ENCODE data around the gene NEO1.

Gene NEO1

GRCh38 chr15:73141216-73141900, 89.1 kb downstream of the NEO1 start:
- H3K14ac ChIP-seq (ENCODE audit: low read length): no peak overlapping the region
- H4K8ac ChIP-seq (ENCODE audit: low read depth, low read length): no peak overlapping the region
- H2BK12ac ChIP-seq (ENCODE audit: low read length): no peak overlapping the region
- H3K27ac ChIP-seq (replicated peaks; ENCODE audit: low read length): no peak overlapping the region
- H2BK15ac ChIP-seq (ENCODE audit: low read length): no peak overlapping the region
- H3K79me1 ChIP-seq (ENCODE audit: low read depth, low read length): peaks cover 2% of the 10 kb centered on the region
- no peak overlapping the region for H3K4me2 ChIP-seq (ENCODE audit: insufficient read depth, low read length, poor library complexity, severe bottlenecking)
- no peak for DNase-seq (ENCODE audit: low spot score)
- H3K27me3 ChIP-seq (ENCODE audit: control insufficient read depth in 3 of 3, insufficient read depth in 3 of 3, low read depth in 1 of 3, low read length in 3 of 3): no peaks in the 10 kb centered on the region
- no CpG with 5 or more reads among the region's 3 CpGs for WGBS, 2 donors (ENCODE audit: extremely low coverage in 2 of 2, insufficient read length in 2 of 2, insufficient replicate concordance in 1 of 2)
- H2AK5ac ChIP-seq (ENCODE audit: low read depth, low read length): no peak overlapping the region
- H3K9ac ChIP-seq (ENCODE audit: low read depth, low read length, poor library complexity): no peak overlapping the region
- no peak overlapping the region for H4K91ac ChIP-seq (ENCODE audit: low read depth, low read length, poor library complexity)
- no peaks in the 10 kb centered on the region for H3K9me3 ChIP-seq (replicated peaks in 1 of 2; ENCODE audit: control insufficient read depth in 2 of 2, insufficient read depth in 1 of 2, low read depth in 1 of 2, low read length in 2 of 2)
- H3K23ac ChIP-seq (ENCODE audit: low read depth, low read length, poor library complexity): no peak overlapping the region
- H2AFZ ChIP-seq (ENCODE audit: low read length): no peak overlapping the region
- no peaks in the 10 kb centered on the region for H3K4me1 ChIP-seq (ENCODE audit: control insufficient read depth in 2 of 2, insufficient read depth in 1 of 2, low read depth in 1 of 2, low read length in 2 of 2)
- H3K4me3 ChIP-seq (ENCODE audit: low read length in 2 of 2): no peak overlapping the region
- H2BK5ac ChIP-seq (ENCODE audit: low read length): no peak overlapping the region
- H3K36me3 ChIP-seq (replicated peaks in 1 of 2; ENCODE audit: control insufficient read depth in 2 of 2, insufficient read depth in 2 of 2, low read length in 2 of 2): peaks cover 3 to 65% of the 10 kb centered on the region in 2 donors
- no peak overlapping the region for H3K18ac ChIP-seq (ENCODE audit: low read length)
- H2BK120ac ChIP-seq (ENCODE audit: low read depth, low read length): no peak overlapping the region
- H3K4ac ChIP-seq (ENCODE audit: low read length): no peak overlapping the region

DNA sequence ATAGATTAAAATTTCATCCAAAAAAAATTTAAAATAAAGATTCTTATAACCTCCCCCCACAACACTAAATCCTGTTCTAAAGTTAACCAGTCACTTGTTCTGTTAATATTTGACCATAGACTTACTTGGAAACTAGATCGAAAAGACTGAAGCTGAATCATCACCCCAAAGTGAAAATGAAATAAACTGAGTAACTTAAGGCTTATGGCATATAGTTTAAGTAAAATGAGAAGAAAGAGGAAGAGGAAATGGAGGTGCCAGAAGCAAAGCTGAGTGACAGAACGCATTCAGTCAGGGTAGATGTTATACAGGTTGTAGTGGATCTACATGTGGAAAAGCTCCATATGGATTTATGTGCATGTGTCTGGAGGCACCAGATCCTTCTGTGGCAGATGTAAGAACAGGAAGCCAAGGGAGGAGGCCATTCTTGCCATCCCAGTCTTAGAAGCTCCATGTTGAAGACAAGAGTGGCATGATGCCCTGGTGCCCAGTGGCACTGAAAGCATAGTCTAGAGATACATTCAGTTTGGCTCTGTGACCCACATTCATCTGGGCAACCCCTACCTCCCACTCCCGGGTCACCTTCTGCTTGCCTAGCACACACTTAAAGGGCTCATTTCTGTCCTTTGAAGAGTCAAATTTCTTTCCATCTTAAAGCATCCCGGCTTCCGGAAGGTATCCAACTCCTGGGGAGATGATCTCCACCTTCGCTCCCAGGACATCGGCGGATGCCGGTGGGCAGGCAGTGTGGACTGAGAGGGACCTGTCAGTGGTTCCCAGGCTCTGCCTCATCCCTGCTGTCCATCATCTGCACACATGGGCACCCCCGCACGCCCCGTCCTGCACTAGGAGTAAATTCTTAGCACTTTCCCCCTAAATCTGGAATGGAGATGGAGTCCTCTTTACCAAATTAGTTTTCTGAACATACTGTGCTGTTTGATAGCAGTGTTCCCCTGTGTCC, 90.8 kb downstream of the NEO1 start:
- H3K27me3 ChIP-seq (ENCODE audit: control insufficient read depth in 3 of 3, insufficient read depth in 3 of 3, low read depth in 1 of 3, low read length in 3 of 3): no peaks in the 10 kb centered on the region
- DNase-seq (ENCODE audit: low spot score): no peak
- no peak overlapping the region for H3K4me3 ChIP-seq (ENCODE audit: low read length in 2 of 2)
- no peak overlapping the region for H2BK12ac ChIP-seq (ENCODE audit: low read length)
- H2BK15ac ChIP-seq (ENCODE audit: low read length): no peak overlapping the region
- H3K4me2 ChIP-seq (ENCODE audit: insufficient read depth, low read length, poor library complexity, severe bottlenecking): no peak overlapping the region
- no peak overlapping the region for H2AK5ac ChIP-seq (ENCODE audit: low read depth, low read length)
- no peak overlapping the region for H3K27ac ChIP-seq (replicated peaks; ENCODE audit: low read length)
- H3K79me1 ChIP-seq (ENCODE audit: low read depth, low read length): peaks cover 2% of the 10 kb centered on the region
- H3K36me3 ChIP-seq (replicated peaks in 1 of 2; ENCODE audit: control insufficient read depth in 2 of 2, insufficient read depth in 2 of 2, low read length in 2 of 2): peaks cover 3 to 62% of the 10 kb centered on the region in 2 donors
- H4K91ac ChIP-seq (ENCODE audit: low read depth, low read length, poor library complexity): no peak overlapping the region
- no peak overlapping the region for H3K23ac ChIP-seq (ENCODE audit: low read depth, low read length, poor library complexity)
- no peak overlapping the region for H2BK5ac ChIP-seq (ENCODE audit: low read length)
- no peak overlapping the region for H4K8ac ChIP-seq (ENCODE audit: low read depth, low read length)
- no peak overlapping the region for H3K4ac ChIP-seq (ENCODE audit: low read length)
- H3K14ac ChIP-seq (ENCODE audit: low read length): no peak overlapping the region
- no CpG with 5 or more reads among the region's 12 CpGs for WGBS, 2 donors (ENCODE audit: extremely low coverage in 2 of 2, insufficient read length in 2 of 2, insufficient replicate concordance in 1 of 2)
- H3K9ac ChIP-seq (ENCODE audit: low read depth, low read length, poor library complexity): no peak overlapping the region
- H3K4me1 ChIP-seq (ENCODE audit: control insufficient read depth in 2 of 2, insufficient read depth in 1 of 2, low read depth in 1 of 2, low read length in 2 of 2): no peaks in the 10 kb centered on the region
- H2BK120ac ChIP-seq (ENCODE audit: low read depth, low read length): no peak overlapping the region
- no peak overlapping the region for H2AFZ ChIP-seq (ENCODE audit: low read length)
- H3K9me3 ChIP-seq (replicated peaks in 1 of 2; ENCODE audit: control insufficient read depth in 2 of 2, insufficient read depth in 1 of 2, low read depth in 1 of 2, low read length in 2 of 2): no peaks in the 10 kb centered on the region
- H3K18ac ChIP-seq (ENCODE audit: low read length): no peak overlapping the region

DNA sequence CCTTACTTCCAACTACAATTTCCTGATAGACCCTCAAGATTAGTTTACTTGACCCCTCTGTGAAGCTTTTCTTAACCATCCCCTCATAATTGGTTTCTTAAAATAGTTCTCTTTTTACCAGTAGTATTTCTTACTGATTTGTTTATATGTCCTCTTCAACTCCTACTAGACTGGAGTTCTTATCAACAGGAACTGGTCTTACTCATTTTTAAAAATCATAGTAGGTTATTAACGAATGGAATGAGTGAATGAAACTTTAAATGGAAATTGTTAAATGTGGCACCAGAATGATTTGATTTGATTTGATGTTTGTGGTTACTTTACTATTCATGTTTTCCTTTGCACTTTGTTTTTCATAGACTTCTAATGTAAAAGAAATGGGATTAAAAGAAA, 91.5 kb downstream of the NEO1 start:
- H3K14ac ChIP-seq (ENCODE audit: low read length): no peak overlapping the region
- no peak overlapping the region for H3K27ac ChIP-seq (replicated peaks; ENCODE audit: low read length)
- no peak overlapping the region for H3K4ac ChIP-seq (ENCODE audit: low read length)
- no peak overlapping the region for H3K23ac ChIP-seq (ENCODE audit: low read depth, low read length, poor library complexity)
- no peak overlapping the region for H3K4me3 ChIP-seq (ENCODE audit: low read length in 2 of 2)
- WGBS, 2 donors (ENCODE audit: extremely low coverage in 2 of 2, insufficient read length in 2 of 2, insufficient replicate concordance in 1 of 2): no CpG with 5 or more reads among the region's 1 CpG
- no peaks in the 10 kb centered on the region for H3K9me3 ChIP-seq (replicated peaks in 1 of 2; ENCODE audit: control insufficient read depth in 2 of 2, insufficient read depth in 1 of 2, low read depth in 1 of 2, low read length in 2 of 2)
- H3K4me2 ChIP-seq (ENCODE audit: insufficient read depth, low read length, poor library complexity, severe bottlenecking): no peak overlapping the region
- H2BK12ac ChIP-seq (ENCODE audit: low read length): no peak overlapping the region
- H3K79me1 ChIP-seq (ENCODE audit: low read depth, low read length): peaks cover 2% of the 10 kb centered on the region
- no peak overlapping the region for H2BK5ac ChIP-seq (ENCODE audit: low read length)
- DNase-seq (ENCODE audit: low spot score): no peak
- H2BK120ac ChIP-seq (ENCODE audit: low read depth, low read length): no peak overlapping the region
- no peak overlapping the region for H3K18ac ChIP-seq (ENCODE audit: low read length)
- H3K9ac ChIP-seq (ENCODE audit: low read depth, low read length, poor library complexity): no peak overlapping the region
- no peak overlapping the region for H4K8ac ChIP-seq (ENCODE audit: low read depth, low read length)
- H2AFZ ChIP-seq (ENCODE audit: low read length): no peak overlapping the region
- no peak overlapping the region for H4K91ac ChIP-seq (ENCODE audit: low read depth, low read length, poor library complexity)
- H3K4me1 ChIP-seq (ENCODE audit: control insufficient read depth in 2 of 2, insufficient read depth in 1 of 2, low read depth in 1 of 2, low read length in 2 of 2): no peaks in the 10 kb centered on the region
- no peaks in the 10 kb centered on the region for H3K27me3 ChIP-seq (ENCODE audit: control insufficient read depth in 3 of 3, insufficient read depth in 3 of 3, low read depth in 1 of 3, low read length in 3 of 3)
- peaks cover 3 to 60% of the 10 kb centered on the region in 2 donors for H3K36me3 ChIP-seq (replicated peaks in 1 of 2; ENCODE audit: control insufficient read depth in 2 of 2, insufficient read depth in 2 of 2, low read length in 2 of 2)
- no peak overlapping the region for H2AK5ac ChIP-seq (ENCODE audit: low read depth, low read length)
- H2BK15ac ChIP-seq (ENCODE audit: low read length): no peak overlapping the region

DNA sequence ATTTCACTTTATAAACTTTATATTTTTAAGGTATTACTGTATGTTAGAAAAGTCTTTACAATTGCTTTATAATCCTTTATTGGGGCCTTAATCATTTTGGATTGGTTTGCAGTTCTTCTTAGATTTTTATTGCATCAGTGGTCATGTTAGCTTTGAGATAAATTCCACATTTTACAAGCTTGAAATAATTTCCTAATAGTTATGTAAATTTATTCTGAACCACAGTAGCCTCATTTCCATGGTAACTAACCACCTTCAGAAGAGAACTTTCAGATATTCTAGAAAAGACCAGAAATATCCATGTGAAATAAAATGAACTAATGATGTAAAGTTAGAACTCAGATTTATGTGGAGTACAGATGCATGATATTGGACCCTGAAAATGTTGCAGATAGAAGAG, 94.2 kb downstream of the NEO1 start:
- H3K27ac ChIP-seq (replicated peaks; ENCODE audit: low read length): no peak overlapping the region

More for the DNA sequence above, 94.2 kb downstream of the NEO1 start:
- H3K23ac ChIP-seq (ENCODE audit: low read depth, low read length, poor library complexity): no peak overlapping the region
- H3K18ac ChIP-seq (ENCODE audit: low read length): no peak overlapping the region
- no peak overlapping the region for H2AK5ac ChIP-seq (ENCODE audit: low read depth, low read length)
- no peak overlapping the region for H3K9ac ChIP-seq (ENCODE audit: low read depth, low read length, poor library complexity)
- H3K79me1 ChIP-seq (ENCODE audit: low read depth, low read length): peaks cover 2% of the 10 kb centered on the region
- no peak overlapping the region for H2BK5ac ChIP-seq (ENCODE audit: low read length)
- peaks cover 3 to 60% of the 10 kb centered on the region in 2 donors for H3K36me3 ChIP-seq (replicated peaks in 1 of 2; ENCODE audit: control insufficient read depth in 2 of 2, insufficient read depth in 2 of 2, low read length in 2 of 2)
- H2BK12ac ChIP-seq (ENCODE audit: low read length): no peak overlapping the region
- no peak overlapping the region for H3K4ac ChIP-seq (ENCODE audit: low read length)
- H2BK120ac ChIP-seq (ENCODE audit: low read depth, low read length): no peak overlapping the region
- no peaks in the 10 kb centered on the region for H3K4me1 ChIP-seq (ENCODE audit: control insufficient read depth in 2 of 2, insufficient read depth in 1 of 2, low read depth in 1 of 2, low read length in 2 of 2)
- H4K8ac ChIP-seq (ENCODE audit: low read depth, low read length): no peak overlapping the region
- peaks cover 0 to 6% of the 10 kb centered on the region in 2 donors for H3K9me3 ChIP-seq (replicated peaks in 1 of 2; ENCODE audit: control insufficient read depth in 2 of 2, insufficient read depth in 1 of 2, low read depth in 1 of 2, low read length in 2 of 2)
- no peak overlapping the region for H4K91ac ChIP-seq (ENCODE audit: low read depth, low read length, poor library complexity)
- no peak for DNase-seq (ENCODE audit: low spot score)
- H2AFZ ChIP-seq (ENCODE audit: low read length): no peak overlapping the region
- H3K4me3 ChIP-seq (ENCODE audit: low read length in 2 of 2): no peak overlapping the region
- H3K14ac ChIP-seq (ENCODE audit: low read length): no peak overlapping the region
- H2BK15ac ChIP-seq (ENCODE audit: low read length): no peak overlapping the region
- no peak overlapping the region for H3K4me2 ChIP-seq (ENCODE audit: insufficient read depth, low read length, poor library complexity, severe bottlenecking)
- H3K27me3 ChIP-seq (ENCODE audit: control insufficient read depth in 3 of 3, insufficient read depth in 3 of 3, low read depth in 1 of 3, low read length in 3 of 3): no peaks in the 10 kb centered on the region
